Uterus (tissue), 4 donors: ENCODE measurements around the gene DDX53. TPM values are rescaled to one million over a fixed set of nuclear protein-coding genes. Genes with fewer than 3 reads are reported as not detected.

Experiments
- DNase-seq, 2 donors: peaks; one replicate each; pipeline ENCODE4 v3.0.0-alpha.2; 2019 to 2020
- H3K27ac ChIP-seq, 2 donors: fragments of 200-600 bp; sonication (generic); 1 replicate in 1 of 2; 2 replicates in 1 of 2; pipeline ENCODE4 v1.5.1; 2016 to 2018
- H3K27me3 ChIP-seq, 2 donors: fragments of 200-600 bp; sonication (generic); one replicate each; pipeline ENCODE4 v1.5.1; 2018 to 2019; ENCODE audit warnings: control low read depth in 1 of 2
- H3K36me3 ChIP-seq, 2 donors: fragments of 200-600 bp; sonication (generic); one replicate each; pipeline ENCODE4 v1.5.1; 2019; ENCODE audit warnings: control low read depth in 1 of 2
- H3K4me1 ChIP-seq, 2 donors: fragments of 200-600 bp; sonication (generic); one replicate each; pipeline ENCODE4 v1.5.1; 2018 to 2019; ENCODE audit warnings: control low read depth in 1 of 2
- H3K4me3 ChIP-seq, 2 donors: fragments of 200-600 bp; sonication (generic); 1 replicate in 1 of 2; 2 replicates in 1 of 2; pipeline ENCODE4 v1.5.1; 2018 to 2019; ENCODE audit warnings: mild to moderate bottlenecking in 1 of 2
- H3K9me3 ChIP-seq, 2 donors: fragments of 200-600 bp; sonication (generic); one replicate each; pipeline ENCODE4 v1.5.1; 2019; ENCODE audit warnings: control low read depth in 1 of 2
- CTCF ChIP-seq, 4 experiments: fragments of 200-600 bp in 2 of 4; fragments of 450-650 bp in 2 of 4; sonication (generic) in 2 of 4; IDR thresholded peaks; one replicate each; pipeline ENCODE4 v1.5.1; 2016 to 2019; ENCODE audit warnings: antibody characterized with exemption in 4 of 4, mild to moderate bottlenecking in 2 of 4, moderate library complexity in 1 of 4
- POLR2A ChIP-seq, 2 donors: fragments of 450-650 bp; IDR thresholded peaks; one replicate each; pipeline ENCODE4 v1.6.1; 2016; ENCODE audit warnings: antibody characterized with exemption in 2 of 2, mild to moderate bottlenecking in 1 of 2, moderate library complexity in 1 of 2
- intact Hi-C: fragments of 100-400 bp; cut with DNase I; formaldehyde crosslinking; loops from one replicate; pipeline ENCODE4 v1.15.1; 2023; ENCODE audit warnings: low total_unique reads
- total RNA-seq, 4 donors: library from RNA; depleted of rRNA in 3 of 4; stranded (reverse); fragments of >200 nt in 3 of 4; gene quantifications; one replicate each; pipeline versions ENCODE4 v1.1.0 to v1.2.4, GENCODE V29; 2014 to 2023
- donor health status: DM: yes; HTN: yes; CAD: no.

The DDX53 gene
- total RNA-seq, result not detected

- no peaks in the 10 kb centered on the region for H3K4me1 ChIP-seq
- no peaks in the 10 kb centered on the region for H3K27me3 ChIP-seq
- no peak for DNase-seq
- no peaks in the 10 kb centered on the region for H3K9me3 ChIP-seq
- no peak within 1 kb of the TSS for H3K4me3 ChIP-seq
- TF ChIP-seq POLR2A (IDR thresholded peaks at IDR 0.05) (no peak), CTCF (IDR thresholded peaks at IDR 0.05) (no peak)
- H3K27ac ChIP-seq, result no peak within 1 kb of the TSS
- intact Hi-C loops, result no loop called here
- H3K36me3 ChIP-seq, result peaks cover 0 to 4% of the 10 kb centered on the region in 2 donors
Observed at GRCh38 chrX:22999696-23000223, at the start of gene DDX53. Gene DDX53 (plus strand): TSS chrX:22999960. CDS start chrX:23000058, 98 bp downstream.

- Histone ChIP-seq H3K4me1 (no peaks in the 10 kb centered on the region), H3K36me3 (no peaks in the 10 kb centered on the region), H3K27ac (no peak overlapping the region), H3K9me3 (no peaks in the 10 kb centered on the region), H3K4me3 (no peak overlapping the region), H3K27me3 (no peaks in the 10 kb centered on the region)
- TF ChIP-seq POLR2A (IDR thresholded peaks at IDR 0.05) (no peak), CTCF (IDR thresholded peaks at IDR 0.05) (no peak)
- intact Hi-C loops, result no loop called here
- DNase-seq, result no peak
Observed at GRCh38 chrX:22950269-22951266, 49.2 kb upstream of the DDX53 start.

- Histone ChIP-seq H3K27ac (no peak overlapping the region), H3K4me1 (no peaks in the 10 kb centered on the region), H3K36me3 (no peaks in the 10 kb centered on the region), H3K9me3 (no peaks in the 10 kb centered on the region), H3K4me3 (no peak overlapping the region), H3K27me3 (no peaks in the 10 kb centered on the region)
- TF ChIP-seq CTCF (IDR thresholded peaks at IDR 0.05), result no peak
- intact Hi-C loops, result no loop called here
- no peak for DNase-seq
Observed at GRCh38 chrX:22952010-22952409, 47.8 kb upstream of the DDX53 start.

- no peaks in the 10 kb centered on the region for H3K4me1 ChIP-seq
- H3K9me3 ChIP-seq, result no peaks in the 10 kb centered on the region
- H3K4me3 ChIP-seq, result no peak overlapping the region
- H3K36me3 ChIP-seq, result no peaks in the 10 kb centered on the region
- no peak for DNase-seq
- H3K27me3 ChIP-seq, result no peaks in the 10 kb centered on the region
- TF ChIP-seq CTCF (IDR thresholded peaks at IDR 0.05) (no peak), POLR2A (IDR thresholded peaks at IDR 0.05) (no peak)
- H3K27ac ChIP-seq, result no peak overlapping the region
- intact Hi-C loops, result no loop called here
Observed at GRCh38 chrX:22958250-22958649, 41.5 kb upstream of the DDX53 start.
